GM18517 (cell line): ENCODE measurements around the gene PKP4.

ENCODE experiments used
- ATAC-seq: cut with Tn5 transposase; IDR thresholded peaks from one replicate; pipeline ENCODE4 v1.9.1; 2021; ENCODE audit warnings: mild to moderate bottlenecking, moderate library complexity; ENCODE audit not compliant: unreplicated experiment

PKP4 gene

GRCh38 chr2:158713523-158714138, 256.9 kb downstream of the PKP4 start:
- no peak for ATAC-seq

DNA sequence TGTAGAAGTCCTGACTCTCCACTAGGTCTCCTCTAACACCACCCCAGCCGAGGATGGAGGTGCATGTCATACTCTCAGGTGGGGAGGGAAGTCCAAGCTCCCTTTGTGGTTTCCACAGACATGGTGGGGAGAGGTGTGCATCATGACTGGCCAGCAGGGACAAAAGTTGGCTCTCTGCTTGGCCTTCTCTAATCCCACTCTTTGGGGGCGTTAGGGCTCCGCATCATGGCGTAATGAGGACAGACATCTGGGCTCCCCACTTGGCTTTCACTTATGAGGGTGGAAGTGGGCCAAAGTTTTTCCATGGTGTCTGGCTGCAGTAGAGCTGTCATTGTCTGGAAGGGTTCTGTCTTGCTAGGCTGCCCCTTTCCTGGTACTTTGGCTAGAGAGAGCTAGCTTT, 257.7 kb downstream of the PKP4 start:
- ATAC-seq, result no peak

- no peak for ATAC-seq
These were observed 258.6 kb downstream of the PKP4 start for GRCh38 chr2:158715357-158715756.

DNA sequence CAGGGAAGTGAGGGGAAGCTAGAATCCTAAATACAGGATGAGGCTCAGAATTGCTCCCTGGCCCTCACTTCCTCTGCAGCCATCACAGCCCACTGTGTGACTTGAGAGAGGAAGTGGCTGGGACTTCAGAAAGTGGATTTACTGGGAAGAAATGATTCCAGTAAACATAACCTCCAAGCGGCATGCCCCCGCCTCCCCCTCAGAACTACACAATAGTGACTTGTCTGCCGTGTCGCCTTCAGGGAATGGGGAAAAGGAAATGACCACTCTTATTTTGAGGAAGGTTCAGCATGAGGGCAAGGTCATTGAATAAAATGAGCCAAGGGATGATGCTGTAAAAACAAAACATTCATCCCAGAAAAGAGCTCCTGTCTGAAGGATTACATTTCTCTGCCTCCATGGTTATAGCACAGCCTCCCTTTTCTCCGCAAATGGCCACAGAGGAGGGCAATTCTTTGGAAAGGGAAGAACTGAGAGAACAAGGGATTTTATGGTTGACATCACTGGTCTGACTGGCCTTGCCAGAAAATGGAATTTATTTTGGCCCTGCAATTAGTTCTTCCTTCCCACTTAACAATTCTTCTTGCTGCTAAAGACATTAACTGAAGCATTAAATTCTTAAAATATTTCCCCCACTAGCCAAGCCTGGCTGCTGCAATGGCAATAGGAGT, 259.5 kb downstream of the PKP4 start:
- ATAC-seq, result no peak

DNA sequence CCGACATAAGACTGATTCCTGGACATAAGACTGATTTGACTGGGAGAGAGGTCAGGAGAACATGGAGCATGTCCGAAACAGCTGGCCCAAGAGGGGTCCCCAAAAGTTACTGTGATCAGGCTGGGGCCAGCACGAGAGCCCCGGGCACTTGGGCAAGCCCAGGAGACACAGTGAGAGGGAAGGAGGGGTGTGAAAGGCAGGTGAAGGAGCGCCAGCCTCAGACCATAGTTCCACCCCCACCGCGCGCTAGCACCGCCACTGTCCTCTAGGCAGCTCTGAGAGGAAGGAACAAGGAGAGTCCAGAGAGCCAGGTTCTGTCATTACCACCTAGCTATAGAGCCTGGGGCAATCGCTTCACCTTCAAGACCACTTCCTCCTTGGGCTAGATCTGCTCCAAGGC, 260.2 kb downstream of the PKP4 start:
- ATAC-seq, result no peak

DNA sequence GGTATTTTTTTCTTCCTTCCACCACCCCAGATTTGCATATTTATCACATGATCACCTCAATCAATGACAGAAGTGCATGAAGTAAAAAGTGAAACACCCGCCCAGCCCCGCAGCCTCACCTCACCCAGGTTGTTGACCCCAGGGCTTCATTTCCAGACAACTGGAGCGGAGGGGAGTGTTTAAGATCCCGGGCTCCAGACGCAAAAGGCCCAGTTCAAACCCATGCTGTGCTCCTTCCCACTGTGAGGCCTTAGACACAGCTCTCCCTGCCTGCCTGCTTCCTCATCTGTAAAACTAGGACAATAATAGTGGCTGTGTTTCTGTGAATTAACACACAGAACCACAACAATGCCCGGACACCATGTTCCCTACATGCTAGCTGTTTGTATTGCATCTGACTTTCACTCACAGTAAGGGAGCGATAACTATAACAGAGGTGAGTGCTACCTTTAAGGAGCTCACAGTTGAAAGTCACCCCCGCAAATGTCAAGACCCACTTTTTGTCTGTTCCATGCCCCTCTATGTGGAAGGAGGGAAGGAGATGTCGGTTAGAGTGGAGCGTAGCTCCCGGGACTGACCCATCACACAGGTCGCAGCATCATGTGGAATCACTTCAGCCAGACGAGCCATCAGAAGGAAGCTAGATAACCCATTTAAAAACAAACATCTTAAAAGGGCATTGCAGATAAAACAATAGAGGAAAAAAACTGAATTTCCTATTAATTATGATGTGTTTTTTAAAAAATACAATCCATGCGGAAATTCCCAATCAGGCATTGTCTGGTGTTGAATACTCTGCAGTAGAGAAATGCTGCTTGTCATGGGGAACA, 260.8 kb downstream of the PKP4 start:
- ATAC-seq, result no peak

DNA sequence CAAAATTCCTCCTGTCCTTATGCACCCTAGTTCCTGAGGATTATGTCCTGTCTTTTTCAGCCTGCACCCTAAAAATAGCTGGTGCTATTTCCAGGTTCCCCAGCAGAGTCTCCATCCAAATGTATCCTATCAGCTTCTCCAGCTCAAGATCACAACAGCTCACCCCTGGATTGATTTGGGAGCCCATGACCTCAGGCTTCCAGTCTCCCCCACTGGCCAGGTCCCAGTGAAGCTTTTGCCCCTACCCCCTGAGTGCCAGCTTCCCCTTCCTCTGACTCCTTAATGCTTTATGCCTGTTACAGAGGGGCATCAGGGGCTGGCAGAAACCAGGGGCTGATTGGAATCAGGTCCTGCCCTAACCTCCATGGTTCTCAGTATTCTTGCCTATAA, 261.4 kb downstream of the PKP4 start:
- no peak for ATAC-seq

DNA sequence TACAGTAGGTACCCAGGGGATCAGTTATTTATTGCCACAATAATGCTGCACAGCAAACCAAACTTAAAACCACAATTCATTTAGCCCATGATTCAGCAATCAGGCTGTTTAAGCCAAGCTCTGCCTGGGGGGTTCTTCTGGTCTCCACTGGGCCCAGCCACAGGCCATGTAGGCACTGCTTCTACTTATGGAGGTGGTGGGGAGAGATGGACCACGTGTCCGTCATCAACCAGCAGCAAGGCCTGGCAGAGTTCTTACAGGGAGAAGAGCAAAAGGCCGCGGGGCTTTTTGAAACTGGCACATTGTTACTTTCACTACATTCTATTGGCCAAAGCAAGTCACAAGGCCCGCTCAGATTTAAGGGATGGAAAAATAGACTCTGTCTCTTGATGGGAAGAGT, 262.1 kb downstream of the PKP4 start:
- no peak for ATAC-seq

GRCh38 chr2:158719403-158719802, 262.7 kb downstream of the PKP4 start:
- no peak for ATAC-seq

DNA sequence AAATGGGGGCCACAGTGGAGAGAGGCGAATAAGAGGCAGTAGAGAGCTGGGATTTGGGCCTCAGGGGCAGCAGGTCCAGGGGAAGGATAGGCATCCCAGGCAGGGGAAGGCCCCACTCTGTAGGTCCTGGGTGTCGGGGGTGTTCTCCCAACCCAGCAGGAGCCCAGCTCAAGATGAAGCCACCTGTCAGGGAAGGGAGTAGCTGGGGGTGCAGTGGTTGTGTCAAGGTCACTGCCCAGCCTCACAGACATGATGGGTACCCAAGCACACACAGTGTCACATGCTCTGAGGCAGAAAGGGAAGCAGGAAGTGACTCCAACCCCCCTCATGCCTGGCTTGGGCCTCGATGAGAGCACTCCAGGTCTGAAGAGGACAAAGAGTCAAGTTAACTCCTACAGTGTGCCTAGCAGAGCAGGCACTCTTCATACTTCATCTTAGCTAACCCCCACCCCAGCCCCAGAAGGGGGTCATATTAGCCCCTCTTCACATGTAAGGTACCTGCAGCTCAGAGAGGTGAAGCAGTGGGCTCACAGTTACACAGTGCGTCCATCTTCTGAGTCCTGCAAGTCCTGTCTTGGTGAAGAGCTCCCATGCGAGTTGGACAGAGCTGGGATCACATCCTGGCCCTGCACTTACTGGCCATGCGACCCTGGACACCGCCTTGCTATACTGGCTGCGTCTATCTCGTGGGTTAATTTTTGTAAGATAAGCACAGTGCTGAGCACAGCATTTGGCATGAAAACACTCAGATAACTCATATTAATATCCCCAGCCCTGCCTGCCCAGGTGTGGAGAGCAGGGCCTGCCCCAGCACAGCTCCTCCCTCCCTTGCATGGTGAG, 265.7 kb downstream of the PKP4 start:
- ATAC-seq, result no peak

GRCh38 chr2:158723181-158723838, 266.6 kb downstream of the PKP4 start:
- ATAC-seq, result no peak

GRCh38 chr2:158723921-158724802, 267.4 kb downstream of the PKP4 start:
- no peak for ATAC-seq

DNA sequence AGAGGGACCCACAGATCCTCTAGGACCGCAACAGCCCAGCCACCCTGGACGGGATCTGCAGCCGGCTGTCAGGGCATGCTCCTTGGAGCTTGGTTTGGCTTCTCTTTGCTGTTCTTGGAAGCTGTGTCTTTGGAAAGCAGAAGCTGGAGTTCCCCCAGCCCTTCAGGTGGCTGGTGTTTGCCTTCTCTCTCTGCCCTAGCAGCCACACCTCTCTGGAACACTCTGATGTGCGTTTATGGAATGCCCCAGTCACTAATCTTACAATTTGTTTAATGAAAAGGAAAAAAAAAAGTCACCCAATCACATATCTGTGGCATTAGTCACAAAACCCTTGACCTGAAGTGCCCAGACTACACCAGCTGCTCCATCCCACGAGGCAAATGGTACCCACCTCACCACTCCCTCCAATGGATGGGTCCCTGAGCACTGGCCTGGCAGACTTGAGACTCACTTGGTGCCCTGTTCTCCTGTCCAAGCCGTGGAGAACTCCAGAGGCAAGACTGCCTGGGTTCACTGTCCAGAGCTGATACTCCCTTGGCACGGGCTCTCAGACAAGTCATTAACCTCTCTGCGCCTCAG, 268.1 kb downstream of the PKP4 start:
- no peak for ATAC-seq

DNA sequence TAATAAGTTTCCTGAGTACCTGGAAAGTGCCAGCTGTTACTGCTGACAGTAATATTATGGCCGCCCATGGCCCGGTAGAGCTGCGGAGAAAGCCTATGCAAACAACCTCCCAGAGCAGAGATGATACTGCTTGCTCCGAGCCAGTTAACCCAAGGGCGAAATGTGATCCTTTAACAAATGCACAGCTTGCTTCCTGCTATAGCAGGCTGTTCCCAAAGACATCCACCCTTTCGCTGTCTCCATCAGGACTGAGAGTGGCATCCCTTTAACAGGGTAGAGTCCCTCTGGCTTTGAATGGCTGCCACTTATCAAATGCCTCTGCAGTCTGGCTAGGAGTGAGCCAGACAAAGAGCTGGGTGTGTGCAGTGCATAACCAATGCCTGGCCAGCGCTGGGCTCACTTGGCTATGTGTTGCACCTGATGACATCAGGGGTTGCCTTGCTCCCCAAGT, 268.7 kb downstream of the PKP4 start:
- ATAC-seq, result no peak

- no peak for ATAC-seq
These were observed 270.3 kb downstream of the PKP4 start for GRCh38 chr2:158726911-158727592.

- no peak for ATAC-seq
These were observed 271.7 kb downstream of the PKP4 start for GRCh38 chr2:158728422-158728821.

- no peak for ATAC-seq
These were observed 272.7 kb downstream of the PKP4 start for GRCh38 chr2:158729451-158729850.

DNA sequence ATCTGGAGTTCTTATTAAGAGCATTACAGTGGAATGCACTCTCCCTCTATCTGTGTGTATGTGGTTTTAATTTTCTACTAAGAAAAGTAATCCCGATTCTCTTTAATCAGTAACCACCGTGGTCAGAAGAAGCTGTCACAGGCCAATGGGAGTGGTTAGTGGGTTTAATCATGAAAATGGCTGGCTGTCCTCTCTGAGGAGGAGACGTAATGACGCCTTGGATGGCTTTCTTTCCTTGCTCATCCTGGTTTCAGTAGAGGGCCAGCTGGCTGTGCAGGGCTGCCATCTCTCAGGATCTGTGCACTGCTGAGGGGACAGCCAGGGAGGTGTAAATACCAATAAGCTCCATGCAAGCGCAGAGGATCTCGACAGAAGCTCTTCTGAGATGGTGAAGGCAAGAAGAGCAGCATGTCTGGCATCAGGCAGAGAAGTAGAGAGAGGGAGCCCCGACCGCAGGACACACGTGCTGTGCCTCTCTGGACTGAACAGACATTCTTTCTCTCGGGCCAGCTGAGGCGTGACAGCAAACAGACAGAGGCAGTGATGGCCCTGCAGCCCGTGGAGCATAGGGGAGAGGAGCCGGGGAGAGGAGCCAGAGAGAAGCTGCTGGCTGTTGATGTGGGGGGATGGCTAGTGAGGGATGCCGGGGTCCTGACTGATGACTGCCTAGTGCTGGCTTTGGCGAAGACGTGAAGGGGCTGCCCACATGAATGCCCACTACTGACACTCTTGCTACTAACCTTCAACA, 273.3 kb downstream of the PKP4 start:
- no peak for ATAC-seq
